ENCODE measurements around the gene RYR1. TPM values are rescaled to one million over a fixed set of nuclear protein-coding genes. Genes with fewer than 3 reads are reported as not detected.

RYR1 gene
- total and polyA plus RNA-seq, 2 of the 13 experiments (the other 11 are each of a cell fraction or from before 2014, with no cell fraction given): 0.03 TPM; not detected in 1

DNA sequence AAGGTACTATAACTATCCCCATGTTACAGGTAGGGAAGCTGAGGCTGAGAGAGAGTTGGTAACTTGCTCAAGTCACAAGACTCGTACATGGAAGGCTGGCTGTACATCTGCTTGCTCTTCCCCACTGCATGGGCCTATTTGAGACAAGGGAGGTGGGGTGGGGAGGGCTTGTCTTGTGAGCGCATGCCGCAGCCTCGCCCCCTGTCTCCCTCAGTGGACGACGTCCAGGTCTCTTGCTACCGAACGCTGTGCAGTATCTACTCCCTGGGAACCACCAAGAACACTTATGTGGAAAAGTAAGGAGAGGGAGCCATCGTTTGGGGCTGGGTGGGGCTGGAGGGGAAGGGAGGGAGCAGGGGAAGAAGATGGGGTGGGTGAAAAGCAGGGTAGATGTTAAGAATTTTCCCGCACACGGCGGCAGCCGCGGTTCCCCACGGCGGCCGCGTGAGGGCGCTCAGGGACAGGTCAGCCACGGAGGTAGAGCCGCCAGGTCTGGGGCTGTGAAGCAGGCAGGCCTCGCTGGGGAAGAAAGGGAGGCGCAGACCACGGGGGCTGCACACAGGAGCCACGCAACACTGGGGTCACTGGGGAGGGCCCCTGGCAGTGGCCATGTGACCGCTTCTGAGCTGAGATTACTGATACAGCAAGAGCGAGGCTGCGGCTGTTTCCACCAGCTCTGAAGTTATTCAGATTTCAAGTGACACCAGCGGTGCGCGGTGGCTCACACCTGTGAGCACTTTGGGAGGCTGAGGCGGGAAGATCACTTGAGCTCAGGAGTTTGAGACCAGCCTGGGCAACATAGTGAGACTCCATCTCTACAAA is 81.5 kb downstream of the RYR1 start (continued):
- TF ChIP-seq SALL1 (CRISPR knock-in tag; IDR thresholded peaks at IDR 0.05) (peak; percentile 39; the same call in 1 of the 2 replicates), CAMTA2 (CRISPR knock-in tag; IDR thresholded peaks at IDR 0.05; ENCODE audit: borderline replicate concordance) (no peak), SOX13 (IDR thresholded peaks at IDR 0.05) (no peak), SOX13 (CRISPR knock-in tag; conservative IDR thresholded peaks at IDR 0.05 in 1 of 2, IDR thresholded peaks at IDR 0.05 in 1 of 2) (0 out of 4 replicates have a peak, but pooled peaks of 1 of the 2 experiments have one; percentile 15), MEF2D (CRISPR knock-in tag; IDR thresholded peaks at IDR 0.05) (no peak), ZNF564 (CRISPR knock-in tag; IDR thresholded peaks at IDR 0.05) (no peak), ZNF256 (CRISPR knock-in tag; conservative IDR thresholded peaks at IDR 0.05) (no peak), ZSCAN21 (CRISPR knock-in tag; IDR thresholded peaks at IDR 0.05; ENCODE audit: borderline replicate concordance) (no peak), MYNN (CRISPR knock-in tag; IDR thresholded peaks at IDR 0.05; ENCODE audit: low read depth) (0 out of 2 replicates have a peak, but pooled peaks have one; percentile 63), KLF16 (CRISPR knock-in tag; IDR thresholded peaks at IDR 0.05) (0 out of 4 replicates have a peak, but pooled peaks of 1 of the 2 experiments have one; percentile 36), SIN3A (IDR thresholded peaks at IDR 0.05; ENCODE audit: borderline replicate concordance, low read depth, low read length) (no peak), TAF15 (IDR thresholded peaks at IDR 0.05; ENCODE audit: low read depth, low read length, poor library complexity, severe bottlenecking) (peak; percentile 47), XRCC5 (optimal IDR thresholded peaks at IDR 0.05; ENCODE audit: low read length) (peak; percentile 53), LCORL (IDR thresholded peaks at IDR 0.05) (no peak), LCORL (CRISPR knock-in tag; IDR thresholded peaks at IDR 0.05) (peak; percentile 35; the same call in 1 of the 2 replicates), ZFYVE20 (CRISPR knock-in tag; IDR thresholded peaks at IDR 0.05; ENCODE audit: borderline replicate concordance, low read depth) (no peak), FOSL2 (CRISPR knock-in tag; IDR thresholded peaks at IDR 0.05) (0 out of 2 replicates have a peak, but pooled peaks have one; percentile 22)
- TF ChIP-seq, protein P1, sequence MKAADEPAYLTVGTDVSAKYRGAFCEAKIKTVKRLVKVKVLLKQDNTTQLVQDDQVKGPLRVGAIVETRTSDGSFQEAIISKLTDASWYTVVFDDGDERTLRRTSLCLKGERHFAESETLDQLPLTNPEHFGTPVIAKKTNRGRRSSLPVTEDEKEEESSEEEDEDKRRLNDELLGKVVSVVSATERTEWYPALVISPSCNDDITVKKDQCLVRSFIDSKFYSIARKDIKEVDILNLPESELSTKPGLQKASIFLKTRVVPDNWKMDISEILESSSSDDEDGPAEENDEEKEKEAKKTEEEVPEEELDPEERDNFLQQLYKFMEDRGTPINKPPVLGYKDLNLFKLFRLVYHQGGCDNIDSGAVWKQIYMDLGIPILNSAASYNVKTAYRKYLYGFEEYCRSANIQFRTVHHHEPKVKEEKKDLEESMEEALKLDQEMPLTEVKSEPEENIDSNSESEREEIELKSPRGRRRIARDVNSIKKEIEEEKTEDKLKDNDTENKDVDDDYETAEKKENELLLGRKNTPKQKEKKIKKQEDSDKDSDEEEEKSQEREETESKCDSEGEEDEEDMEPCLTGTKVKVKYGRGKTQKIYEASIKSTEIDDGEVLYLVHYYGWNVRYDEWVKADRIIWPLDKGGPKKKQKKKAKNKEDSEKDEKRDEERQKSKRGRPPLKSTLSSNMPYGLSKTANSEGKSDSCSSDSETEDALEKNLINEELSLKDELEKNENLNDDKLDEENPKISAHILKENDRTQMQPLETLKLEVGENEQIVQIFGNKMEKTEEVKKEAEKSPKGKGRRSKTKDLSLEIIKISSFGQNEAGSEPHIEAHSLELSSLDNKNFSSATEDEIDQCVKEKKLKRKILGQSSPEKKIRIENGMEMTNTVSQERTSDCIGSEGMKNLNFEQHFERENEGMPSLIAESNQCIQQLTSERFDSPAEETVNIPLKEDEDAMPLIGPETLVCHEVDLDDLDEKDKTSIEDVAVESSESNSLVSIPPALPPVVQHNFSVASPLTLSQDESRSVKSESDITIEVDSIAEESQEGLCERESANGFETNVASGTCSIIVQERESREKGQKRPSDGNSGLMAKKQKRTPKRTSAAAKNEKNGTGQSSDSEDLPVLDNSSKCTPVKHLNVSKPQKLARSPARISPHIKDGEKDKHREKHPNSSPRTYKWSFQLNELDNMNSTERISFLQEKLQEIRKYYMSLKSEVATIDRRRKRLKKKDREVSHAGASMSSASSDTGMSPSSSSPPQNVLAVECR (CRISPR knock-in tag; IDR thresholded peaks at IDR 0.05; ENCODE audit: borderline replicate concordance): 0 out of 2 replicates have a peak, but pooled peaks have one; percentile 25
- TF ChIP-seq, protein P2, sequence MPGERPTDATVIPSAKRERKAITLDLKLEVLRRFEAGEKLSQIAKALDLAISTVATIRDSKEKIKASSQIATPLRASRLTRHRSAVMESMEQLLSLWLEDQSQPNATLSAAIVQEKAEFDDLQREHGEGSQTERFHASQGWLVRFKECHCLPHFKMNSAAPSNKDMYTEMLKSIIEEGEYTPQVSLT (CRISPR knock-in tag; IDR thresholded peaks at IDR 0.05; ENCODE audit: borderline replicate concordance, low read depth): no peak
- TF ChIP-seq, protein P3, sequence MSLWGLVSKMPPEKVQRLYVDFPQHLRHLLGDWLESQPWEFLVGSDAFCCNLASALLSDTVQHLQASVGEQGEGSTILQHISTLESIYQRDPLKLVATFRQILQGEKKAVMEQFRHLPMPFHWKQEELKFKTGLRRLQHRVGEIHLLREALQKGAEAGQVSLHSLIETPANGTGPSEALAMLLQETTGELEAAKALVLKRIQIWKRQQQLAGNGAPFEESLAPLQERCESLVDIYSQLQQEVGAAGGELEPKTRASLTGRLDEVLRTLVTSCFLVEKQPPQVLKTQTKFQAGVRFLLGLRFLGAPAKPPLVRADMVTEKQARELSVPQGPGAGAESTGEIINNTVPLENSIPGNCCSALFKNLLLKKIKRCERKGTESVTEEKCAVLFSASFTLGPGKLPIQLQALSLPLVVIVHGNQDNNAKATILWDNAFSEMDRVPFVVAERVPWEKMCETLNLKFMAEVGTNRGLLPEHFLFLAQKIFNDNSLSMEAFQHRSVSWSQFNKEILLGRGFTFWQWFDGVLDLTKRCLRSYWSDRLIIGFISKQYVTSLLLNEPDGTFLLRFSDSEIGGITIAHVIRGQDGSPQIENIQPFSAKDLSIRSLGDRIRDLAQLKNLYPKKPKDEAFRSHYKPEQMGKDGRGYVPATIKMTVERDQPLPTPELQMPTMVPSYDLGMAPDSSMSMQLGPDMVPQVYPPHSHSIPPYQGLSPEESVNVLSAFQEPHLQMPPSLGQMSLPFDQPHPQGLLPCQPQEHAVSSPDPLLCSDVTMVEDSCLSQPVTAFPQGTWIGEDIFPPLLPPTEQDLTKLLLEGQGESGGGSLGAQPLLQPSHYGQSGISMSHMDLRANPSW (CRISPR knock-in tag; IDR thresholded peaks at IDR 0.05; ENCODE audit: borderline replicate concordance): no peak
